Brain pericyte (primary cell): ENCODE results near the gene BRD3OS.
"Not testable (repeated sequence)": the region's sequence is repeated elsewhere in the genome, so short reads cannot be mapped to it uniquely, and the experiment has no call there.

Source experiments
- DNase-seq: peaks from one replicate; pipeline ENCODE4 v3.0.0-alpha.2; 2012; ENCODE audit warnings: low read depth, low spot score

The BRD3OS gene

DNA sequence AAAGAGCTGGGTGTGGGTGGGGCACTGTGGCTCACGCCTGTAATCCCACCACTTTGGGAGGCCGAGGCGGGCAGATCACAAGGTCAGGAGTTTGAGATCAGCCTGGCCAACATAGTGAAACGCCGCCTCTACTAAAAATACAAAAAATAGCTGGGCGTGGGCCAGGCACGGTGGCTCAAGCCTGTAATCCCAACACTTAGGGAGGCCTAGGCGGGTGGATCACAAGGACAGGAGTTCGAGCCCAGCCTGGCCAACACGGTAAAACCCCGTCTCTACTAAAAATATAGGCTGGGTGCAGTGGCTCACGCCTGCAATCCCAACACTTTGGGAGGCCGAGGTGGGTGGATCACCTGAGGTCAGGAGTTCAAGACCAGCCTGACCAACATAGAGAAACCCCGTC lies 36.5 kb upstream of the BRD3OS start:
- not testable (repeated sequence) for DNase-seq

- no peak for DNase-seq
Measured at GRCh38 chr9:133989625-133990365, 35.5 kb upstream of the BRD3OS start.

DNA sequence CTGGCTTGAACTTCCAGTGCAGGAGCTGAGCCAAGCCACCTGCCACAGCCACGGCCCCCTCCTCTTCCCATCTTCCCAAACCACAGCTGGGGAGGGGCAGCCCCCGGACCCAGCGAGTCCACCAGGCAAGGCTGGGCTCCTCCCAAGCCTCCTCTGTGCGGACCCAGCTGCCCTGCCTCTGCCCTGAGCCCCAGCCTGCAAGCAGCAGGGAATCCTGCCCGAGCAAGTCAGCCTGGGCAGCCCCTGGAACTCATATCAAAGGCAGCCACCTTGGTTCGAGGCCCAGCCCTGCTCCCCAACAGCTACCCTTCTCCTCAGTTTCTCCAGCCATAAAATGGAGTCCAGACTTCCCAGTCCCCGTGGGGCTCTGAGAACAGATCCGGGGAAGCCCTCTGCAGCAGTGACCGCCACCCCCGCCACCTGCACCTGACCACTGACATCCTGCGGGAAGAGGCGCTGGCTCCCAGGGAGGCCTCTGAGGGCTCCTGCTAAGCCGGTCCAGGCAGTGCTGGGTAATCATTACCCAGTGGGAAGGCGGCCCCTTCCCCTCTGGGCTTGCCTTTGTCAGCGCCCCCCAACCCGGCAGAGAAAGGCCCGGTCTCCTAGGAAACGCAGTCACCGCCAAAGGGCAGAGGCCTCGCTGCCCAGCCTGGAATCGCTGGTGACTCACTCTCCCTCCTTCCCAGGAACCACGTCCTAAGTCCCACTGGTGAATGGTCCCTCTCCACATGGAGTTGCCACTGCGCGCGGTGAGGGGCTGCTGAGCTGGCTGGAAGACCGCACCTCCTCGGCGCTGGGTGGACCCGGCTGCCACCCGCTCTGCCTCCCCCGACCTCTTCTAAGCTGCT lies 34.7 kb upstream of the BRD3OS start:
- no peak for DNase-seq

DNA sequence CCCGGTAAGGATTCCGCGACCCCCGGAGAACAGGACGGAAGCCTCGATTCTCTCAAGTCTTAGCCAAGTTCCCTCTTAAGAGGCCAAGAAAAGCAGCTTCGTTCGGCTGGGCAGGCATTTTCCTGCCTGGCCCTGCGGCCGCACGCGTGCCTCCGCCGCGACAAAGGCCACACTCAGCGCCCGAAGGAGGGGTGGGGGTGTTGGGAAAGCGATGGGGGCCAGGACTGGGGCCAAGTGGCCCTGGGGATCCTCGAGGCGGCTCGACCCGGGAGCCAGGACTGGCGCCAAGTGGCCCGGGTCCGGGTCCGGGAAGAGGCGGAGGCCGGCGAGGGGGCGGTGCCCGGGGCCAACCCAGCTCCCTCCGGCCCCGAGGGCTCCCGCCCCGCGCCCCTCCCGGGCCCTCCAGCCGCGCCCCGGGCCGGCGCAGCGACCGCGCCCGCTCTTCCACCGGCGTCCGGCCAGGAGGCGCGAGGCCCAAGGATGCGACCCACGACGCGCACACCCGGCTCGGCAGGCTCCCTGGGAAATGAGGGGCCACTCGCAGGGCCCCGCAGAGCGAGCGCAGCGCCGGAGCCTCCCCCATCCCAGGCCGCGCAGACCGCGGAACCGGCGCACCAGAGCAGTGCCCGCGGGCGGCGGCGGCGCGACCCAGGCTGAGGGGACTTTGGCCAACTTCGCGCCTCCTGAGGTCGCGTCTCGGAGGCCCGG lies 33.9 kb upstream of the BRD3OS start:
- no peak for DNase-seq

GRCh38 chr9:133991964-133992779 lies 33.1 kb upstream of the BRD3OS start, which contains the start of gene VAV2:
Gene VAV2 (minus strand): TSS chr9:133992324. CDS start chr9:133992278, 46 bp downstream.
- DNase-seq = no peak

GRCh38 chr9:133992780-133993634 lies 32.3 kb upstream of the BRD3OS start:
- no peak for DNase-seq

DNA sequence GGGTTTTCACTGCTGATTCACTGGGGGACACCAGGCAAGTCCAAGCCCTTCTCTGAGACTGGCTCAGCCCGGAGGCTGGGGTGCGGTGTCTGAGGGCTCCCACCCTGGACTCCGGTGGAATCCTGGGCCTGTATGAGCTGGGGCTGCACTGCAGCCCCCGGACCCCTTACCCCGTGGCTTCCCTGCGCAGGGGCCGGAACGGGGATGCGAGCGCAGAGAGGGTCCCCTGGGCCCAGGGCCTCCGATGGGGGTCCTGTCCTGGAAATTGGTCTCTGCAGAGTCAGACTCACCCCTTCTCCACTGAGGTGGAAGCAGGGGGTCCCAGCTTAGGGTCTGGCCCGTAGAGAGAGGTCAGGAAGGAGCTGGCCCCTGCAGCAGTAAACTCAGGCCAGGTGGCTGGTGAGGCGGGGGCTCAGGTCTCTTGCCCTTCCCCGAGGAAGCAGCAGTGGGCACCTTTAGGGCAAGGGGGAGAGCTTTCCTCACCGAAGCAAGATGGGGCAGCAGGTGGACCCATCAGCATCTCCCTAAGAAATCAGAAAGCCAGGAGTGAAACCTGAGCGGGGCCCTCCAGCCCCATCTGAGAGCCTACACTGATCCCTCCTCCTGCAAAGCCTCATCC lies 31.5 kb upstream of the BRD3OS start:
- no peak for DNase-seq

DNA sequence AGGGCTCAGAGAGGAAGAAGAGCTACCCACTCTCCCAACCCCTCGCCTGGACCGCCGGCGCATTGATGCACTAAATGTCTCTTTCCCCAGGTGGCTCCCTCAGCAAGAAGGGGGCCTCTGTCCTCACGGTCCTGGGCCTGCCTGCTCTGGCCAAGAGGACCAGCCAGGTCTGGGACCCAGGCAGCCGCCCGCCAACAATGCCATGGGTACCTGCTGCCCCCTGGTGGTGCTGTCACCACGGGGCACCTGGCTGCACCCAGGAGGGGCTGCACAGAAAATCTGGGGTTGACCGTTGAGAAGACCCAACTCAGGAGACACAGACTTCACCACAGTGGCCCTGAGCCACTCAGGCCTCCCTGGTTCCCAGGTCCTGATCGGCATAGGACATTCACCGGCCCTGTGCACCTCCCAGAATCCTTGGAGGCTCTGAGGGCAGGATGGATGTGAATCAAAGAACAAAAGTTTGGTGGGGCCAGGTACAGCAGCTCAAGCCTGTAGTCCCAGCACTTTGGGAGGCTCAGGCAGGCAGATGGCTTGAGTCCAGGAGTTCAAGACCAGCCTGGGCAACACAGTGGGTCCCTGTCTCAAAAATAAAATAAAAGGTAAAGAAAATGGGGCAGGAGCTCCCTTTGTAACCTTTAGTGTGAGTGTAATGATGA lies 30.8 kb upstream of the BRD3OS start:
- DNase-seq = no peak

GRCh38 chr9:133995012-133995896 lies 30.0 kb upstream of the BRD3OS start:
- no peak for DNase-seq

GRCh38 chr9:133996531-133997520 lies 28.5 kb upstream of the BRD3OS start:
- no peak for DNase-seq

GRCh38 chr9:133997584-133997983 lies 27.7 kb upstream of the BRD3OS start:
- no peak for DNase-seq

- no peak for DNase-seq
Measured at GRCh38 chr9:133998915-133999595, 26.2 kb upstream of the BRD3OS start.

DNA sequence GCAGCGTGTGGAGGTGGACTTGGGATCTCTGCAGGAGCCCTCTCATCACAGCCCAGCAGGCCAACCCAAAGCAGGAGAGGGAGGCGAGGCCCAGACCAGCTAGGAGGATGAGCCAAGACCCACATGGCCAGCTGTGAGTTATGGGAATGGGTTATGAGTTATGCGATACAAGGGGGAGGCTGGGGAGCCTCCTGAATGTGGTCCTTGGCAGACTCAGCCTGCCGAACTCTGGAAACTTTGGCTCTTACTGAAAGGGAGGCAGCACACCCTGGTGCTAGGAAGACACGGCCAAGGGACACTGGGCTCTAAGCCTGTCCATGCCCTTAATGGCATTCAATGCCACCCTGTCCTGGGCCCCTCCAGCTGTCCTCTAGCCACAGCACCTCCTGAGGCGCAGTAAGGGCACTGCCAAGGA lies 25.4 kb upstream of the BRD3OS start:
- DNase-seq = no peak

- DNase-seq = no peak
Measured at GRCh38 chr9:134002796-134003195, 22.5 kb upstream of the BRD3OS start.

- no peak for DNase-seq
Measured at GRCh38 chr9:134003237-134003636, 22.0 kb upstream of the BRD3OS start.

DNA sequence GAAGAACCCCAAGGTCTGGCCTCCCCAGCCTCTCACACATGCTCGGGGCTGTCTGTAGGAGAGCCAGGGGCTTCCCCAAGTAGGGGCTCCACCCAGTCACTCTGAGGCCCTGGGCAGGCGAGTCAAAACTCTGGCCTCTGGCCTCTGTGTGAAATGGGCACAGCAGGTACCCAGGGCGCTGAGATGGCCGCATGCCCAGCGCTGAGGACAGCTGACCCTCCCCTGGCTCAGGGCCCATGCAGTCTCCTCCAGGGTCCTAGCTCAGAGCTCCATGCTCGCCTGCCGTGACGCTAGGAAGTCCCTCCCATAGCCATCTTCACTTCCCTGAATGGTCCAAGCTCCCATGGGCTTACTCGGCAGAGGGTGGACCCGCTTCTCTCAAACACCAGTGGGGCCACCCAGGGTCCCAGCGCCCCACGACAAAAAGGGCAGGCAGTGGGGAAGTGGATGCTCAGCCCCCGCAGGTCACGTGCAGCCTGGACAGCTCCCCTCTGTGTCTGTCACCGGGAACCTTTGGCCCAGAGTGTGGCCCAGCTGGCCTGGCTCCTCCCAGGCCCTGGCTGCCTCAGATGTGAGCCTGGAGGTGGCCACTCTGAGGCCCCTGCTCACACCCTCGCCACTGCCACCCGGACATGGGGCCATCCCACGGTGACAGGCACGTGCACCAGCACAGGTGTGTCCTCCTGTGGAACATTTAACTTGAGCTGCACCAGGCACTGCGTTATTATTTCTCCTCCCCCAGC lies 21.0 kb upstream of the BRD3OS start:
- no peak for DNase-seq
